ENCODE results near the gene SPNS2. TPM values are rescaled to one million over a fixed set of nuclear protein-coding genes. Genes with fewer than 3 reads are reported as not detected.

The SPNS2 gene
- total RNA-seq, 1 experiment from 2014 or later, result 1.9 TPM

DNA sequence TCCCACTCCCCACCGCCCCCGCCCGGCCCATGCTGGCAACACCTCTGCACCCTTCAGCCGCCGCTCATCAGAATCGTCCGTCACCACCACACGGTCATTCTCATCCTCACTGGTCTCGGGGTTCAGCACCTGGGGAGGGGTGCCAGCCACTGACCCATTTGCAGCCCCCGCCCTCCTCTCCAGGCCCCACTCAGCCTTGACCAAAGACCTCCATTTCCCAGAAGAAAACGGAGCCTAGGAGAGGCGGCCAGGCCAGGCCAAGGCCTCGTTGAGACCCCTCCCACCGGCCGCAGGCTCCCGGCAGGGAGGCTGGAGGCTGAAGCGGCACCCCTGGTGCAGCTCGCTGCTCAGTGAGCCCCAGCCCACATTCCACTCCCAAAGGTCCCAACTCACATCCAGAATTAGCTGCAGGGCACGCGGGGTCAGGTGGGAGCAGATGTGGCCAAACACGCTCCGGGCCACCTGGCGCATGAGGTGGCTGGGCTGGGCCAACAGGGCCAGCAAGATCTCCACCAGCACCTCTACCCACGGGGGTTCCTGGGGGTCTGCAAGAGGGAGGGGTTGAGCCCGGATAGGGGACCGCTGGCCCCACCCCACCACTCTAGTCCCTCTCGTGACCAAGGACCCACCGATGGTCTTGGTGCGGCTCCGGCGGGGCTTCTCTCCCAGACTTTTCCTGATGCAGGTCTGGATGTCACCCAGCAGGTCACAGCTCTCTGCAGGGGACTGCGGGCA lies 46.7 kb downstream of the SPNS2 start:
- TF ChIP-seq SIN3A (IDR thresholded peaks at IDR 0.05; ENCODE audit: borderline replicate concordance, insufficient read depth, low read depth, low read length), result no peak
- no peak for TF ChIP-seq POLR2AphosphoS5 (IDR thresholded peaks at IDR 0.05; ENCODE audit: low read depth, low read length)
- TF ChIP-seq TCF7L2 (IDR thresholded peaks at IDR 0.05; ENCODE audit: low read depth, low read length), result no peak
- TF ChIP-seq, protein P1, sequence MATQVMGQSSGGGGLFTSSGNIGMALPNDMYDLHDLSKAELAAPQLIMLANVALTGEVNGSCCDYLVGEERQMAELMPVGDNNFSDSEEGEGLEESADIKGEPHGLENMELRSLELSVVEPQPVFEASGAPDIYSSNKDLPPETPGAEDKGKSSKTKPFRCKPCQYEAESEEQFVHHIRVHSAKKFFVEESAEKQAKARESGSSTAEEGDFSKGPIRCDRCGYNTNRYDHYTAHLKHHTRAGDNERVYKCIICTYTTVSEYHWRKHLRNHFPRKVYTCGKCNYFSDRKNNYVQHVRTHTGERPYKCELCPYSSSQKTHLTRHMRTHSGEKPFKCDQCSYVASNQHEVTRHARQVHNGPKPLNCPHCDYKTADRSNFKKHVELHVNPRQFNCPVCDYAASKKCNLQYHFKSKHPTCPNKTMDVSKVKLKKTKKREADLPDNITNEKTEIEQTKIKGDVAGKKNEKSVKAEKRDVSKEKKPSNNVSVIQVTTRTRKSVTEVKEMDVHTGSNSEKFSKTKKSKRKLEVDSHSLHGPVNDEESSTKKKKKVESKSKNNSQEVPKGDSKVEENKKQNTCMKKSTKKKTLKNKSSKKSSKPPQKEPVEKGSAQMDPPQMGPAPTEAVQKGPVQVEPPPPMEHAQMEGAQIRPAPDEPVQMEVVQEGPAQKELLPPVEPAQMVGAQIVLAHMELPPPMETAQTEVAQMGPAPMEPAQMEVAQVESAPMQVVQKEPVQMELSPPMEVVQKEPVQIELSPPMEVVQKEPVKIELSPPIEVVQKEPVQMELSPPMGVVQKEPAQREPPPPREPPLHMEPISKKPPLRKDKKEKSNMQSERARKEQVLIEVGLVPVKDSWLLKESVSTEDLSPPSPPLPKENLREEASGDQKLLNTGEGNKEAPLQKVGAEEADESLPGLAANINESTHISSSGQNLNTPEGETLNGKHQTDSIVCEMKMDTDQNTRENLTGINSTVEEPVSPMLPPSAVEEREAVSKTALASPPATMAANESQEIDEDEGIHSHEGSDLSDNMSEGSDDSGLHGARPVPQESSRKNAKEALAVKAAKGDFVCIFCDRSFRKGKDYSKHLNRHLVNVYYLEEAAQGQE (IDR thresholded peaks at IDR 0.05; ENCODE audit: insufficient read depth in 1 of 2, low read depth in 2 of 2, low read length in 1 of 2), result no peak
- TF ChIP-seq, protein P2, sequence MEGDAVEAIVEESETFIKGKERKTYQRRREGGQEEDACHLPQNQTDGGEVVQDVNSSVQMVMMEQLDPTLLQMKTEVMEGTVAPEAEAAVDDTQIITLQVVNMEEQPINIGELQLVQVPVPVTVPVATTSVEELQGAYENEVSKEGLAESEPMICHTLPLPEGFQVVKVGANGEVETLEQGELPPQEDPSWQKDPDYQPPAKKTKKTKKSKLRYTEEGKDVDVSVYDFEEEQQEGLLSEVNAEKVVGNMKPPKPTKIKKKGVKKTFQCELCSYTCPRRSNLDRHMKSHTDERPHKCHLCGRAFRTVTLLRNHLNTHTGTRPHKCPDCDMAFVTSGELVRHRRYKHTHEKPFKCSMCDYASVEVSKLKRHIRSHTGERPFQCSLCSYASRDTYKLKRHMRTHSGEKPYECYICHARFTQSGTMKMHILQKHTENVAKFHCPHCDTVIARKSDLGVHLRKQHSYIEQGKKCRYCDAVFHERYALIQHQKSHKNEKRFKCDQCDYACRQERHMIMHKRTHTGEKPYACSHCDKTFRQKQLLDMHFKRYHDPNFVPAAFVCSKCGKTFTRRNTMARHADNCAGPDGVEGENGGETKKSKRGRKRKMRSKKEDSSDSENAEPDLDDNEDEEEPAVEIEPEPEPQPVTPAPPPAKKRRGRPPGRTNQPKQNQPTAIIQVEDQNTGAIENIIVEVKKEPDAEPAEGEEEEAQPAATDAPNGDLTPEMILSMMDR (IDR thresholded peaks at IDR 0.05), result no peak
- CTCF ChIA-PET, result no interaction called here
- no peaks in the 10 kb centered on the region for H3K4me1 ChIP-seq (ENCODE audit: control insufficient read depth, insufficient read depth, low read length)
- no peak overlapping the region for H3K27ac ChIP-seq (ENCODE audit: low read length)
- no peaks in the 10 kb centered on the region for H3K27me3 ChIP-seq (ENCODE audit: control insufficient read depth, insufficient read depth, low read length)
- H3K9me3 ChIP-seq (ENCODE audit: control insufficient read depth, insufficient read depth, low read depth, low read length), result no peaks in the 10 kb centered on the region
- no peaks in the 10 kb centered on the region for H3K36me3 ChIP-seq (ENCODE audit: control insufficient read depth, insufficient read depth, low read length)
- intact Hi-C loops (cut with micrococcal nuclease; ENCODE audit: unreplicated experiment), result no loop called here
- BruUV-seq (replicated peaks), result no TSS peak
- ATAC-seq (no peak), DNase-seq (ENCODE audit: low read depth, low spot score) (no peak)
- POLR2A ChIA-PET, result no interaction called here
- H3K4me3 ChIP-seq (ENCODE audit: low read depth in 2 of 2, low read length in 2 of 2), result no peak overlapping the region
- in situ Hi-C loops (cut with HindIII; ENCODE audit: low pct_unique_long_range_greater_than_20kb, low sequenced_read_pairs), result no loop called here

DNA sequence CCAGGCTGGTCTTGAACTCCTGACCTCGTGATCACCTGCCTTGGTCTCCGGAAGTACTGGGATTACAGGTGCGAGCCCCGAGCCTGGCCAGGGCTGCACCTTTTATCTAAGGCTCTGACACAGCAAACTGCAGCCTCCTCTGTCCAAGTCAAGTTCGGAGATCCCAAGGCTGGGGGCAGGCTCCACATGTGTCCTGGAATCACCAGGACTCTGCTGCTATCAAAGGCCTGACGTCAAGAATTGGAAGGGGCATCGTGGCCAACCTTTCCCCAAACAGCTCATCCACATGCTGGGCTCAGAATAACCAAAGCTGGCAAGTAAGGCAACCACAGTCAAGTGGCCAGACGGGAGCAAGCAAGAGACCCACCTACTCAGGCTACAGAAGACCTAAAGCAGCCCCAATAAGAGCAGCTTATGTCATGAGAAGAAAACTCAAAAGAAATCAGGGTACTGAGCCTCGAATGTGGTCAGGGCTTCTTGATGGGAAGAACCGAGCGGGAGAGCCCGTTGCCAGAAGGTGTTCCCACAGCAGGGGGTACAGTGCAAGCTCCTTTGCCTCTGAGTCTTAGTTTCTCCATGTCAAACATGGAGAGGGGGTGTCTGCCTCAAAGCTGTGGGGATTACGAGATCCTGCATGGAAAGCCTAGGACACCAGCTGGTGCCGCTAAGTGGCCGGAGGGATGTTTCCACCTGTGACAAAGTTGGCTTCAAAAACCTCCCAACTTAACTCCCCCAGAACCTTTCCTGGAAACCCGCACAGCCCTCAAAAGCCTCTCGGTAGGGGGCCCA lies 48.6 kb downstream of the SPNS2 start:
- Histone ChIP-seq H3K4me1 (ENCODE audit: control insufficient read depth, insufficient read depth, low read length) (no peaks in the 10 kb centered on the region), H3K27ac (ENCODE audit: low read length) (no peak overlapping the region), H3K36me3 (ENCODE audit: control insufficient read depth, insufficient read depth, low read length) (no peaks in the 10 kb centered on the region), H3K4me3 (ENCODE audit: low read depth in 2 of 2, low read length in 2 of 2) (no peak overlapping the region), H3K9me3 (ENCODE audit: control insufficient read depth, insufficient read depth, low read depth, low read length) (no peaks in the 10 kb centered on the region), H3K27me3 (ENCODE audit: control insufficient read depth, insufficient read depth, low read length) (no peaks in the 10 kb centered on the region)
- TF ChIP-seq, protein P2 (IDR thresholded peaks at IDR 0.05), result no peak
- no peak for TF ChIP-seq SIN3A (IDR thresholded peaks at IDR 0.05; ENCODE audit: borderline replicate concordance, insufficient read depth, low read depth, low read length)
- no peak for TF ChIP-seq TCF7L2 (IDR thresholded peaks at IDR 0.05; ENCODE audit: low read depth, low read length)
- TF ChIP-seq, protein P1 (IDR thresholded peaks at IDR 0.05; ENCODE audit: insufficient read depth in 1 of 2, low read depth in 2 of 2, low read length in 1 of 2), result no peak
- TF ChIP-seq POLR2AphosphoS5 (IDR thresholded peaks at IDR 0.05; ENCODE audit: low read depth, low read length), result no peak
- ATAC-seq (no peak), DNase-seq (ENCODE audit: low read depth, low spot score) (no peak)
- intact Hi-C loops (cut with micrococcal nuclease; ENCODE audit: unreplicated experiment), result no loop called here
- ChIA-PET POLR2A (no interaction called here), CTCF (no interaction called here)
- in situ Hi-C loops (cut with HindIII; ENCODE audit: low pct_unique_long_range_greater_than_20kb, low sequenced_read_pairs), result no loop called here
- BruUV-seq (replicated peaks), result no TSS peak

Data from Panc1 (cell line).